ENCODE data around the gene SPATS2L. TPM values are rescaled to one million over a fixed set of nuclear protein-coding genes. Genes with fewer than 3 reads are reported as not detected.
A peak's percentile ranks its signal among the peaks of the same experiment; 100 is the strongest.

SPATS2L gene
- total and polyA plus RNA-seq, 2 of the 13 experiments (the other 11 are each of a cell fraction or from before 2014, with no cell fraction given), result 154 to 212 TPM

GRCh38 chr2:200308546-200309295 is 2.2 kb downstream of the SPATS2L start (continued):
- TF ChIP-seq ZNF577 (CRISPR knock-in tag; IDR thresholded peaks at IDR 0.05; ENCODE audit: borderline replicate concordance, low read depth) (no peak), BHLHE40 (IDR thresholded peaks at IDR 0.05; ENCODE audit: low read length) (no peak), TAF15 (IDR thresholded peaks at IDR 0.05; ENCODE audit: low read depth, low read length, poor library complexity, severe bottlenecking) (no peak), TARDBP (CRISPR knock-in tag; IDR thresholded peaks at IDR 0.05) (0 out of 2 replicates have a peak, but pooled peaks have one; percentile 17), ZNF282 (IDR thresholded peaks at IDR 0.05; ENCODE audit: partially characterized antibody) (no peak), ZNF337 (CRISPR knock-in tag; IDR thresholded peaks at IDR 0.05; ENCODE audit: borderline replicate concordance, low read depth) (0 out of 2 replicates have a peak, but pooled peaks have one; percentile 38), MXD1 (CRISPR knock-in tag; IDR thresholded peaks at IDR 0.05) (no peak), SOX13 (IDR thresholded peaks at IDR 0.05) (no peak), SOX13 (CRISPR knock-in tag; conservative IDR thresholded peaks at IDR 0.05 in 1 of 2, IDR thresholded peaks at IDR 0.05 in 1 of 2) (peak in 1 of 2 experiments; percentile 12; a peak in 1 of 4 replicates), ZNF768 (CRISPR knock-in tag; IDR thresholded peaks at IDR 0.05) (no peak), LCORL (IDR thresholded peaks at IDR 0.05) (no peak), LCORL (CRISPR knock-in tag; IDR thresholded peaks at IDR 0.05) (peak; percentile 66), CENPX (CRISPR knock-in tag; IDR thresholded peaks at IDR 0.05) (no peak)
